A549 treated with GW870086 at 1 μM for 4 hours (cell line): ENCODE measurements around the gene UBE2U. TPM values are rescaled to one million over a fixed set of nuclear protein-coding genes. Genes with fewer than 3 reads are reported as not detected.

ENCODE experiments used
- total RNA-seq: library from RNA; stranded (reverse); fragments of 200-300 nt; extraction: Qiagen RNA extraction; gene quantifications from 5 replicates; pipeline ENCODE4 v1.2.3, GENCODE V29; 2022; ENCODE audit warnings: low read depth

UBE2U gene
- not detected in 5 replicates for total RNA-seq

DNA sequence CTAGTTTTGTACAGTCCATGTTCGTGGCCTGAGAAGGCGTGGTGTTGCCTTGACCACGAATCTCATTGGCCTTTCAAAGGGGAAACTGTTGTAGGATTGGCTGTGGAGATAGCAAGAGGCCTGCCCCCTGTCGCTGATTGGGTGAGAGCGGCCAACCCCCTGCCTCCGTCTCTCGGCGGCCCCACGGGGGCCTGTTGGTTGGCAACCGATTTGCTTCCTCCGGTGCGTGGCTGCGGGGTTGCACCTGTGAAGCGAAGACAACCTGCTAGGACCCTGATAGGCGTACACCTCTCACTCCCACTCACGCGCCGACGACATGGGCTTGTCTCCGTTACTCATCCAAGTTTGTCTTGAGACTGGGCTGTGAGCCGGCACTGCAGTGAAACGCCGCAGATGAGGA lies at the start of gene UBE2U:
Gene UBE2U, plus strand, starts transcription at position 204 of the 400 bp plus-strand sequence. CDS start 428 bp downstream, outside the sequence.

